Peyer's patch (tissue), 4 donors: ENCODE results near the gene CD72.

Experiments used
- POLR2A ChIP-seq, 2 donors: fragments of 450-650 bp; IDR thresholded peaks; one replicate each; pipeline ENCODE4 v1.5.1; 2017; ENCODE audit warnings: antibody characterized with exemption in 2 of 2, mild to moderate bottlenecking in 2 of 2, moderate library complexity in 2 of 2
- TF ChIP-seq, protein P1 (sequence below), 6 experiments: fragments of 450-650 bp in 4 of 6; fragments of 200-600 bp in 2 of 6; sonication (generic) in 1 of 6; IDR thresholded peaks; one replicate each; pipeline ENCODE4 v1.5.1; 2017 to 2019; ENCODE audit warnings: antibody characterized with exemption in 6 of 6, mild to moderate bottlenecking in 3 of 6, moderate library complexity in 1 of 6

DNA sequence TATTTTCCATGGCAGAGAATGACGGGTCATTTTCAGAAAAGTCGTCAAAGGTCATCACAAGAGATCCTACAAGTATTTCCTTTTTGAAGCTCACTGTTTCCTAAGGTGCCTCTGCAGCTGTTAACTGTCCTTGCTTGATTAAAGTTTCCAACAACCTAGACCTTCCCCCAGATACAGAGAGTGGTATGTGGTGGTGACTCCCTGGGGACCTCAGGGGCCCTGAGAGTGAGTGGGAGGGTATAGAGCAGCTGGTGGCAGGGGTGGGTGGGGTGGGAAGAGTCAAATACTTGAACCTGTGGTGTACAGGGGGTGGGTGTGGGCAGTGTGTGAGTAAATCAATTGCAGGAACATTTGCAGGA, 1.6 kb upstream of the CD72 start:
- TF ChIP-seq, protein P1, sequence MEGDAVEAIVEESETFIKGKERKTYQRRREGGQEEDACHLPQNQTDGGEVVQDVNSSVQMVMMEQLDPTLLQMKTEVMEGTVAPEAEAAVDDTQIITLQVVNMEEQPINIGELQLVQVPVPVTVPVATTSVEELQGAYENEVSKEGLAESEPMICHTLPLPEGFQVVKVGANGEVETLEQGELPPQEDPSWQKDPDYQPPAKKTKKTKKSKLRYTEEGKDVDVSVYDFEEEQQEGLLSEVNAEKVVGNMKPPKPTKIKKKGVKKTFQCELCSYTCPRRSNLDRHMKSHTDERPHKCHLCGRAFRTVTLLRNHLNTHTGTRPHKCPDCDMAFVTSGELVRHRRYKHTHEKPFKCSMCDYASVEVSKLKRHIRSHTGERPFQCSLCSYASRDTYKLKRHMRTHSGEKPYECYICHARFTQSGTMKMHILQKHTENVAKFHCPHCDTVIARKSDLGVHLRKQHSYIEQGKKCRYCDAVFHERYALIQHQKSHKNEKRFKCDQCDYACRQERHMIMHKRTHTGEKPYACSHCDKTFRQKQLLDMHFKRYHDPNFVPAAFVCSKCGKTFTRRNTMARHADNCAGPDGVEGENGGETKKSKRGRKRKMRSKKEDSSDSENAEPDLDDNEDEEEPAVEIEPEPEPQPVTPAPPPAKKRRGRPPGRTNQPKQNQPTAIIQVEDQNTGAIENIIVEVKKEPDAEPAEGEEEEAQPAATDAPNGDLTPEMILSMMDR (IDR thresholded peaks at IDR 0.05), result no peak
- no peak for TF ChIP-seq POLR2A (IDR thresholded peaks at IDR 0.05)
